Lower leg skin (tissue), 4 donors: ENCODE measurements around the gene NLK. TPM values are rescaled to one million over a fixed set of nuclear protein-coding genes. Genes with fewer than 3 reads are reported as not detected.

Experiments
- DNase-seq, 2 donors: peaks; one replicate each; pipeline ENCODE4 v3.0.0-alpha.2; 2019; ENCODE audit warnings: low spot score in 2 of 2
- H3K4me3 ChIP-seq: fragments of 200-600 bp; sonication (generic); 2 replicates; pipeline ENCODE4 v1.5.1; 2017; ENCODE audit warnings: mild to moderate bottlenecking, low read depth; ENCODE audit not compliant: poor library complexity, severe bottlenecking
- POLR2A ChIP-seq, 2 donors: fragments of 450-650 bp; IDR thresholded peaks; one replicate each; pipeline ENCODE4 v1.6.1; 2016 to 2017; ENCODE audit warnings: antibody characterized with exemption in 2 of 2, mild to moderate bottlenecking in 1 of 2, moderate library complexity in 1 of 2
- whole genome bisulfite sequencing, 2 donors: methylation state at CpG; one replicate each; pipeline ENCODE4 v1.1.5; 2018; 5-methylcytosine and 5-hydroxymethylcytosine counted together
- intact Hi-C: fragments of 100-400 bp; cut with DNase I; formaldehyde crosslinking; loops from one replicate; pipeline ENCODE4 v1.15.0; 2023; ENCODE audit warnings: low total_unique reads
- total RNA-seq, 4 donors: library from RNA; depleted of rRNA; stranded (reverse); fragments of >200 nt; gene quantifications; one replicate each; pipeline ENCODE4 v1.1.0, GENCODE V29; 2016
- TF ChIP-seq, protein P1 (sequence below), 3 donors: fragments of 450-650 bp; IDR thresholded peaks; one replicate each; pipeline ENCODE4 v1.5.1; 2016; ENCODE audit warnings: antibody characterized with exemption in 3 of 3, mild to moderate bottlenecking in 3 of 3, moderate library complexity in 2 of 3

Gene NLK
- 10 to 100 TPM in 1 of 4 donors, 1 to 10 TPM in 3; 5.9 to 10.8 (median 8.2) TPM for total RNA-seq

DNA sequence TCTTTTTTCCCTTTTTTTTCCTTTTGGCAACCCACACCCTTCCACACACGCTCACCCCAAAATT lies at the start of gene NLK:
Gene NLK, plus strand, starts transcription at position 21 of the 64 bp plus-strand sequence. CDS start 197 bp downstream, outside the sequence.
- TF ChIP-seq POLR2A (IDR thresholded peaks at IDR 0.05) = no peak
- TF ChIP-seq, protein P1, sequence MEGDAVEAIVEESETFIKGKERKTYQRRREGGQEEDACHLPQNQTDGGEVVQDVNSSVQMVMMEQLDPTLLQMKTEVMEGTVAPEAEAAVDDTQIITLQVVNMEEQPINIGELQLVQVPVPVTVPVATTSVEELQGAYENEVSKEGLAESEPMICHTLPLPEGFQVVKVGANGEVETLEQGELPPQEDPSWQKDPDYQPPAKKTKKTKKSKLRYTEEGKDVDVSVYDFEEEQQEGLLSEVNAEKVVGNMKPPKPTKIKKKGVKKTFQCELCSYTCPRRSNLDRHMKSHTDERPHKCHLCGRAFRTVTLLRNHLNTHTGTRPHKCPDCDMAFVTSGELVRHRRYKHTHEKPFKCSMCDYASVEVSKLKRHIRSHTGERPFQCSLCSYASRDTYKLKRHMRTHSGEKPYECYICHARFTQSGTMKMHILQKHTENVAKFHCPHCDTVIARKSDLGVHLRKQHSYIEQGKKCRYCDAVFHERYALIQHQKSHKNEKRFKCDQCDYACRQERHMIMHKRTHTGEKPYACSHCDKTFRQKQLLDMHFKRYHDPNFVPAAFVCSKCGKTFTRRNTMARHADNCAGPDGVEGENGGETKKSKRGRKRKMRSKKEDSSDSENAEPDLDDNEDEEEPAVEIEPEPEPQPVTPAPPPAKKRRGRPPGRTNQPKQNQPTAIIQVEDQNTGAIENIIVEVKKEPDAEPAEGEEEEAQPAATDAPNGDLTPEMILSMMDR (IDR thresholded peaks at IDR 0.05) = no peak
- no peak for DNase-seq
- WGBS, 2 donors = 73 to 82% methylated on average over 1 of the region's 1 CpG
- peak within 1 kb of the TSS; percentile 71 for H3K4me3 ChIP-seq
- intact Hi-C loops = loop anchor here (10.0 kb wide), 1 partner anchor 418 kb away; no protein-coding TSS in a partner anchor

- intact Hi-C loops = no loop called here
- no peak for DNase-seq
- no peak for TF ChIP-seq POLR2A (IDR thresholded peaks at IDR 0.05)
- TF ChIP-seq, protein P1 (IDR thresholded peaks at IDR 0.05) = no peak
- no peak overlapping the region for H3K4me3 ChIP-seq
- 79 to 83% methylated on average over 3 of the region's 3 CpGs for WGBS, 2 donors
Measured at GRCh38 chr17:27993161-27993695, 49.2 kb upstream of the NLK start.

GRCh38 chr17:27993723-27994310 lies 48.7 kb upstream of the NLK start:
- no peak for DNase-seq
- TF ChIP-seq, protein P1 (IDR thresholded peaks at IDR 0.05) = no peak
- no peak for TF ChIP-seq POLR2A (IDR thresholded peaks at IDR 0.05)
- 75 to 81% methylated on average over 7 of the region's 7 CpGs for WGBS, 2 donors
- H3K4me3 ChIP-seq = no peak overlapping the region
- intact Hi-C loops = no loop called here

GRCh38 chr17:27994586-27994985 lies 47.9 kb upstream of the NLK start:
- H3K4me3 ChIP-seq = no peak overlapping the region
- TF ChIP-seq, protein P1 (IDR thresholded peaks at IDR 0.05) = no peak
- no peak for TF ChIP-seq POLR2A (IDR thresholded peaks at IDR 0.05)
- intact Hi-C loops = no loop called here
- 13 to 18% methylated on average over 1 of the region's 1 CpG for WGBS, 2 donors
- no peak for DNase-seq

DNA sequence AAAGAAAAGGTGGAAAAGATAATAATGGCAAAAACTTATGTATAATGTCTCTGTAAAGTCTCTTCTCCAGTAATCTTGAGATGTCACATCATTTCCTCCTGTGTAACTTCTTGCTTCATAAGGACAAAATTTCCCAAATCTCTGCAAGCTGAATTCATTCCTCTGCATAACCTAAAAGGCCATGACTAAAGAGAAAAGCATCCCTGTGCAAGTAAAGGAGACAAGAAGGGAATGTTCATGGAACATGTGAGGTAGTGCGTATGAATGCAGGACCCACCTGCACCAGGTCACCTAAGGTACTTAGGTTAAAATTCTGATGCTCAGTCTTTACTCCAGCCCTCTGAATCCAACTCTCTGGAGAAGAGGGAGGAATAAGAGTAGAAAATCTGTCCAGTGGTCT lies 46.9 kb upstream of the NLK start:
- no peak overlapping the region for H3K4me3 ChIP-seq
- TF ChIP-seq, protein P1 (IDR thresholded peaks at IDR 0.05) = no peak
- TF ChIP-seq POLR2A (IDR thresholded peaks at IDR 0.05) = no peak
- intact Hi-C loops = no loop called here
- 0 to 45% methylated on average over 1 of the region's 1 CpG for WGBS, 2 donors
- no peak for DNase-seq
